Esophagus muscularis mucosa (tissue), 3 donors: ENCODE measurements around the gene MRAP2.
"Not testable (repeated sequence)": the region's sequence is repeated elsewhere in the genome, so short reads cannot be mapped to it uniquely, and the experiment has no call there.

Experiments used
- CTCF ChIP-seq, 3 experiments: fragments of 200-600 bp in 2 of 3; fragments of 450-650 bp in 1 of 3; sonication (generic) in 2 of 3; IDR thresholded peaks; one replicate each; pipeline ENCODE4 v1.5.1; 2017 to 2019; ENCODE audit warnings: antibody characterized with exemption in 3 of 3, mild to moderate bottlenecking in 2 of 3, moderate library complexity in 1 of 3
- POLR2A ChIP-seq: fragments of 450-650 bp; IDR thresholded peaks from one replicate; pipeline ENCODE4 v1.6.1; 2017; ENCODE audit warnings: antibody characterized with exemption, moderate library complexity, mild to moderate bottlenecking, low read depth
- POLR2AphosphoS5 ChIP-seq, 2 donors: sonication (generic); formaldehyde crosslinking; IDR thresholded peaks; one replicate each; pipeline ENCODE4 v1.6.1; 2017; ENCODE audit warnings: antibody characterized with exemption in 2 of 2

- TF ChIP-seq CTCF (IDR thresholded peaks at IDR 0.05); POLR2AphosphoS5 (IDR thresholded peaks at IDR 0.05); POLR2A: not testable (repeated sequence)
Measured at GRCh38 chr6:84105215-84105924, 71.8 kb downstream of the MRAP2 start.
